Keratinocyte (primary cell): ENCODE measurements around the gene ABCC10. TPM values are rescaled to one million over a fixed set of nuclear protein-coding genes. Genes with fewer than 3 reads are reported as not detected.

Experiments
- DNase-seq: peaks from one replicate; pipeline ENCODE4 v3.0.0-alpha.2; 2011; ENCODE audit warnings: low read depth, missing footprints, low spot score
- FAIRE-seq: peaks from 2 replicates; lab custom pipeline; 2011; peaks lifted over from hg19 to GRCh38; lab: Jason Lieb, UNC
- H2AFZ ChIP-seq: 2 replicates; pipeline ENCODE4 v1.6.0; 2012; ENCODE audit warnings: low read length, control low read depth, inconsistent platforms; ENCODE audit not compliant: control insufficient read depth
- H3K27ac ChIP-seq: 2 replicates; pipeline ENCODE4 v1.5.1; 2011; ENCODE audit warnings: low read length; ENCODE audit not compliant: control insufficient read depth, insufficient read depth
- H3K27me3 ChIP-seq: 3 replicates; pipeline ENCODE4 v1.6.0; 2011; ENCODE audit warnings: low read length; ENCODE audit not compliant: control insufficient read depth, insufficient read depth; ENCODE audit errors: extremely low read depth
- H3K36me3 ChIP-seq, 2 experiments: 2 replicates in 1 of 2; 3 replicates in 1 of 2; pipeline ENCODE4 v1.5.1; 2011; ENCODE audit warnings: low read length in 2 of 2, mild to moderate bottlenecking in 1 of 2; ENCODE audit not compliant: control insufficient read depth in 2 of 2, insufficient read depth in 2 of 2; ENCODE audit errors: extremely low read depth in 1 of 2
- H3K4me1 ChIP-seq: 3 replicates; pipeline ENCODE4 v1.5.1; 2011; ENCODE audit warnings: low read length; ENCODE audit not compliant: control insufficient read depth, insufficient read depth; ENCODE audit errors: extremely low read depth
- H3K4me2 ChIP-seq: 3 replicates; pipeline ENCODE4 v1.6.0; 2011; ENCODE audit warnings: low read depth, low read length; ENCODE audit not compliant: control insufficient read depth, insufficient read depth; ENCODE audit errors: extremely low read depth
- H3K4me3 ChIP-seq, 3 experiments: fragments of 200-600 bp in 1 of 3; sonication (generic) in 1 of 3; 2 replicates in 2 of 3; 3 replicates in 1 of 3; pipeline ENCODE4 v1.5.1; 2011 to 2016; ENCODE audit warnings: low read length in 3 of 3, mild to moderate bottlenecking in 3 of 3, control low read depth in 2 of 3, inconsistent platforms in 1 of 3, low read depth in 1 of 3, mixed read lengths in 1 of 3, mixed run types in 1 of 3, moderate library complexity in 1 of 3; ENCODE audit not compliant: control insufficient read depth in 2 of 3, insufficient read depth in 2 of 3; ENCODE audit errors: extremely low read depth in 1 of 3
- H3K79me2 ChIP-seq: 2 replicates; pipeline ENCODE4 v1.6.0; 2012; ENCODE audit warnings: low read length; ENCODE audit not compliant: control insufficient read depth, insufficient read depth
- H3K9ac ChIP-seq: 3 replicates; pipeline ENCODE4 v1.6.0; 2011; ENCODE audit warnings: low read length; ENCODE audit not compliant: control insufficient read depth, insufficient read depth; ENCODE audit errors: extremely low read depth
- H3K9me1 ChIP-seq: 3 replicates; pipeline ENCODE4 v1.6.0; 2011; ENCODE audit warnings: low read length; ENCODE audit not compliant: control insufficient read depth, insufficient read depth; ENCODE audit errors: extremely low read depth
- H3K9me3 ChIP-seq: 2 replicates; pipeline ENCODE4 v1.5.1; 2012; ENCODE audit warnings: low read depth, low read length; ENCODE audit not compliant: control insufficient read depth
- H4K20me1 ChIP-seq: 3 replicates; pipeline ENCODE4 v1.6.0; 2011; ENCODE audit warnings: low read length; ENCODE audit not compliant: control insufficient read depth, insufficient read depth; ENCODE audit errors: extremely low read depth
- CTCF ChIP-seq, 3 experiments: IDR thresholded peaks in 1 of 3; conservative IDR thresholded peaks in 1 of 3; optimal IDR thresholded peaks in 1 of 3; 2 replicates in 2 of 3; 3 replicates in 1 of 3; pipeline versions ENCODE3 to v1.5.1; 2011; ENCODE audit warnings: low read length in 3 of 3, mild to moderate bottlenecking in 3 of 3, moderate library complexity in 2 of 3, control low read depth in 1 of 3, inconsistent platforms in 1 of 3; ENCODE audit not compliant: insufficient read depth in 2 of 3; ENCODE audit errors: extremely low read depth in 1 of 3
- EZH2 ChIP-seq: IDR thresholded peaks from one replicate; pipeline ENCODE4 v1.6.1; 2012; ENCODE audit warnings: inconsistent platforms, mild to moderate bottlenecking, low read length, moderate library complexity
- dilution Hi-C: fragments of 300-500 bp; cut with MboI; formaldehyde crosslinking; loops from one replicate; pipeline ENCODE4 v1.7.0; 2020; ENCODE audit warnings: low sequenced_read_pairs; ENCODE audit not compliant: extremely low pct_ligation_motif_present
- polyA plus RNA-seq, 5 experiments: library from polyadenylated mRNA; depleted of rRNA in 3 of 5; stranded (reverse) in 3 of 5; stranded (forward) in 1 of 5; unstranded in 1 of 5; fragments of >200 nt; gene quantifications; 1 replicate in 1 of 5; 2 replicates in 3 of 5; 3 replicates in 1 of 5; pipeline versions ENCODE4 v1.2.1 to v1.2.3, GENCODE V29; 2011 to 2012; ENCODE audit warnings: missing spikeins in 2 of 5, low read depth in 1 of 5, low replicate concordance in 1 of 5

Gene ABCC10
- polyA plus RNA-seq, 1 donor (not counting 4 experiments of a cell fraction or from before 2014, with no cell fraction given): 17.9 TPM

GRCh38 chr6:43444582-43444981 is 17.2 kb downstream of the ABCC10 start:
- no peak overlapping the region for H3K9ac ChIP-seq
- no peaks in the 10 kb centered on the region for H3K9me1 ChIP-seq

GRCh38 chr6:43445576-43445975 is 18.2 kb downstream of the ABCC10 start:
- Histone ChIP-seq H3K27ac (no peak overlapping the region), H2AFZ (no peak overlapping the region), H4K20me1 (no peaks in the 10 kb centered on the region), H3K36me3 (peaks cover 41 to 56% of the 10 kb centered on the region in 2 experiments), H3K9me3 (no peaks in the 10 kb centered on the region), H3K9me1 (no peaks in the 10 kb centered on the region), H3K4me1 (no peaks in the 10 kb centered on the region), H3K27me3 (no peaks in the 10 kb centered on the region), H3K4me3 (no peak overlapping the region), H3K4me2 (no peak overlapping the region), H3K9ac (no peak overlapping the region), H3K79me2 (no peaks in the 10 kb centered on the region)
- FAIRE-seq: no peak
- TF ChIP-seq EZH2: no peak
- TF ChIP-seq CTCF (optimal IDR thresholded peaks at IDR 0.05 in 1 of 3, IDR thresholded peaks at IDR 0.05 in 1 of 3, conservative IDR thresholded peaks at IDR 0.05 in 1 of 3; ENCODE audit: extremely low read depth in 1 of 3, insufficient read depth in 2 of 3, low read length in 3 of 3): no peak
- no peak for DNase-seq
- dilution Hi-C loops: no loop called here

More at GRCh38 chr6:43444582-43444981, 17.2 kb downstream of the ABCC10 start:
- Histone ChIP-seq H3K4me3 (no peak overlapping the region), H3K79me2 (no peaks in the 10 kb centered on the region), H3K9me3 (no peaks in the 10 kb centered on the region), H3K27ac (no peak overlapping the region), H3K36me3 (peaks cover 41 to 52% of the 10 kb centered on the region in 2 experiments), H3K27me3 (no peaks in the 10 kb centered on the region), H3K4me2 (no peak overlapping the region), H3K4me1 (no peaks in the 10 kb centered on the region), H2AFZ (no peak overlapping the region), H4K20me1 (no peaks in the 10 kb centered on the region)
- DNase-seq: no peak
- TF ChIP-seq EZH2: no peak
- no peak for TF ChIP-seq CTCF (optimal IDR thresholded peaks at IDR 0.05 in 1 of 3, IDR thresholded peaks at IDR 0.05 in 1 of 3, conservative IDR thresholded peaks at IDR 0.05 in 1 of 3; ENCODE audit: extremely low read depth in 1 of 3, insufficient read depth in 2 of 3, low read length in 3 of 3)
- dilution Hi-C loops: no loop called here
- FAIRE-seq: no peak
